Measurements from ENCODE around the gene SLC22A4. TPM values are rescaled to one million over a fixed set of nuclear protein-coding genes. Genes with fewer than 3 reads are reported as not detected.

SLC22A4 gene
- total RNA-seq, 1 experiment from 2014 or later = 0.72 TPM

GRCh38 chr5:132376694-132377641 is 82.8 kb downstream of the SLC22A4 start:
- Mint-ChIP-seq H3K27me3 (ENCODE audit: low read depth) (no peaks in the 10 kb centered on the region), H3K27ac (no peak overlapping the region), H3K4me1 (peaks cover 3 to 5% of the 10 kb centered on the region in 2 experiments; a peak in 2 of 4 replicates), H3K36me3 (ENCODE audit: insufficient read depth in 1 of 3, low read depth in 3 of 3) (no peaks in the 10 kb centered on the region; a peak in 1 of 7 replicates), H3K9me3 (no peaks in the 10 kb centered on the region), H3K4me3 (no peak overlapping the region)
- Histone ChIP-seq H3K9me3 (ENCODE audit: control insufficient read depth, low read depth, low read length) (no peaks in the 10 kb centered on the region), H3K4me2 (ENCODE audit: insufficient read depth, insufficient read length, low read length) (no peak overlapping the region), H2BK120ac (ENCODE audit: low read depth, low read length, poor library complexity, severe bottlenecking) (no peak overlapping the region), H3K56ac (ENCODE audit: insufficient read length, low read depth, low read length) (no peak overlapping the region), H3T11ph (ENCODE audit: low read length) (no peak overlapping the region), H3K23me2 (ENCODE audit: insufficient read length, low read depth, low read length, poor library complexity, severe bottlenecking) (no peaks in the 10 kb centered on the region), H3K4ac (ENCODE audit: low read depth, low read length) (no peak overlapping the region), H2BK20ac (ENCODE audit: low read depth, low read length, poor library complexity, severe bottlenecking) (no peak overlapping the region), H2BK15ac (ENCODE audit: low read depth, low read length) (no peak overlapping the region), H2AK5ac (ENCODE audit: insufficient read length, low read length) (no peak overlapping the region), H3K4me1 (ENCODE audit: insufficient read depth, low read length) (no peaks in the 10 kb centered on the region), H3K27me3 (ENCODE audit: insufficient read depth, low read length) (no peaks in the 10 kb centered on the region), H3K79me2 (ENCODE audit: insufficient read depth, low read length) (no peaks in the 10 kb centered on the region), H4K20me1 (ENCODE audit: control insufficient read depth, insufficient read depth, insufficient read length) (no peaks in the 10 kb centered on the region), H3K18ac (ENCODE audit: insufficient read length, low read depth, low read length) (no peak overlapping the region), H2AFZ (ENCODE audit: low read length) (no peak overlapping the region), H3K79me1 (ENCODE audit: insufficient read depth, low read depth, low read length, poor library complexity, severe bottlenecking) (no peaks in the 10 kb centered on the region), H2BK5ac (ENCODE audit: insufficient read length, low read length) (no peak overlapping the region), H4K8ac (replicated peaks; ENCODE audit: insufficient read length, low read depth, low read length) (no peak overlapping the region), H3K14ac (ENCODE audit: insufficient read depth, low read length) (no peak overlapping the region), H3K27ac (ENCODE audit: insufficient read length, low read depth, low read length) (no peak overlapping the region), H3K23ac (ENCODE audit: insufficient read length, low read depth, low read length) (no peak overlapping the region), H3K9ac (ENCODE audit: extremely low read depth, insufficient read length, low read length) (no peak overlapping the region), H4K91ac (ENCODE audit: insufficient read length, low read depth, low read length) (no peak overlapping the region), H4K5ac (ENCODE audit: insufficient read length, low read depth, low read length) (no peak overlapping the region), H2BK12ac (ENCODE audit: insufficient read length, low read depth, low read length) (no peak overlapping the region)
- no CpG with 5 or more reads among the region's 16 CpGs for WGBS (ENCODE audit: extremely low coverage, insufficient read length, low lambda C conversion rate)
- no peak for DNase-seq
- TF ChIP-seq CTCF (conservative IDR thresholded peaks at IDR 0.05) = no peak

All from H9 (cell line).